Measurements from ENCODE around the gene ADGRF4.
"Not testable (repeated sequence)": the region's sequence is repeated elsewhere in the genome, so short reads cannot be mapped to it uniquely, and the experiment has no call there.

Gene ADGRF4

GRCh38 chr6:47740714-47741113 is 42.3 kb downstream of the ADGRF4 start:
- DNase-seq, result no peak

- no peak for DNase-seq
Observed at GRCh38 chr6:47741807-47742206, 43.4 kb downstream of the ADGRF4 start.

- no peak for DNase-seq
Observed at GRCh38 chr6:47743744-47744143, 45.4 kb downstream of the ADGRF4 start.

- not testable (repeated sequence) for DNase-seq
Observed at GRCh38 chr6:47745269-47745668, 46.9 kb downstream of the ADGRF4 start.

- no peak for DNase-seq
Observed at GRCh38 chr6:47749757-47750156, 51.4 kb downstream of the ADGRF4 start.

- no peak for DNase-seq
Observed at GRCh38 chr6:47752801-47753200, 54.4 kb downstream of the ADGRF4 start.

- no peak for DNase-seq
Observed at GRCh38 chr6:47759364-47759763, 61.0 kb downstream of the ADGRF4 start.

GRCh38 chr6:47762502-47762901 is 64.1 kb downstream of the ADGRF4 start:
- no peak for DNase-seq

- DNase-seq, result no peak
Observed at GRCh38 chr6:47766445-47766844, 68.1 kb downstream of the ADGRF4 start.

- DNase-seq, result no peak
Observed at GRCh38 chr6:47767102-47767501, 68.7 kb downstream of the ADGRF4 start.

- no peak for DNase-seq
Observed at GRCh38 chr6:47769982-47770381, 71.6 kb downstream of the ADGRF4 start.
